H9 (cell line): ENCODE results near the gene BRCC3. TPM values are rescaled to one million over a fixed set of nuclear protein-coding genes. Genes with fewer than 3 reads are reported as not detected.

ENCODE experiments used
- DNase-seq: peaks from one replicate; pipeline ENCODE4 v3.0.0-alpha.2; 2017
- H2AFZ ChIP-seq: one replicate; pipeline ENCODE4 v1.6.1; 2013; ENCODE audit warnings: mild to moderate bottlenecking, low read length, control low read depth, moderate library complexity
- H2AK5ac ChIP-seq: 2 replicates; pipeline ENCODE4 v1.6.1; 2013; ENCODE audit warnings: low read length, control low read depth, mixed read lengths; ENCODE audit not compliant: insufficient read length
- H2BK120ac ChIP-seq: one replicate; pipeline ENCODE4 v1.6.1; 2013; ENCODE audit warnings: low read depth, mild to moderate bottlenecking, low read length, control low read depth, inconsistent platforms; ENCODE audit not compliant: poor library complexity, severe bottlenecking
- H2BK12ac ChIP-seq: 2 replicates; pipeline ENCODE4 v1.6.1; 2013; ENCODE audit warnings: low read length, control low read depth, mixed read lengths, low read depth; ENCODE audit not compliant: insufficient read length
- H2BK15ac ChIP-seq: 2 replicates; pipeline ENCODE4 v1.6.1; 2013; ENCODE audit warnings: low read depth, low read length, control low read depth
- H2BK20ac ChIP-seq: one replicate; pipeline ENCODE4 v1.6.1; 2013; ENCODE audit warnings: low read depth, mild to moderate bottlenecking, low read length, control low read depth, inconsistent platforms; ENCODE audit not compliant: poor library complexity, severe bottlenecking
- H2BK5ac ChIP-seq: 2 replicates; pipeline ENCODE4 v1.6.1; 2013; ENCODE audit warnings: low read length, control low read depth, mixed read lengths; ENCODE audit not compliant: insufficient read length
- H3K14ac ChIP-seq: 2 replicates; pipeline ENCODE4 v1.6.1; 2013; ENCODE audit warnings: low read length, control low read depth; ENCODE audit not compliant: insufficient read depth
- H3K18ac ChIP-seq: 2 replicates; pipeline ENCODE4 v1.6.1; 2013; ENCODE audit warnings: low read depth, mild to moderate bottlenecking, mixed read lengths, low read length, control low read depth; ENCODE audit not compliant: insufficient read length
- H3K23ac ChIP-seq: 2 replicates; pipeline ENCODE4 v1.6.1; 2013; ENCODE audit warnings: low read length, control low read depth, mixed read lengths, low read depth; ENCODE audit not compliant: insufficient read length
- H3K23me2 ChIP-seq: 2 replicates; pipeline ENCODE4 v1.6.1; 2013; ENCODE audit warnings: low read depth, mild to moderate bottlenecking, mixed read lengths, low read length, control low read depth; ENCODE audit not compliant: insufficient read length, poor library complexity, severe bottlenecking
- H3K27ac ChIP-seq: 2 replicates; pipeline ENCODE4 v1.5.1; 2013; ENCODE audit warnings: low read length, control low read depth, mixed read lengths, low read depth; ENCODE audit not compliant: insufficient read length
- H3K27me3 ChIP-seq: 2 replicates; pipeline ENCODE4 v1.6.1; 2013; ENCODE audit warnings: low read length, control low read depth, inconsistent platforms; ENCODE audit not compliant: insufficient read depth
- H3K4ac ChIP-seq: 2 replicates; pipeline ENCODE4 v1.6.1; 2013; ENCODE audit warnings: low read depth, mild to moderate bottlenecking, control low read depth, inconsistent platforms, low read length, moderate library complexity
- H3K4me1 ChIP-seq: 2 replicates; pipeline ENCODE4 v1.6.1; 2013; ENCODE audit warnings: low read length, control low read depth, inconsistent platforms; ENCODE audit not compliant: insufficient read depth
- H3K4me2 ChIP-seq: 2 replicates; pipeline ENCODE4 v1.6.1; 2013; ENCODE audit warnings: low read length, control low read depth, mixed read lengths; ENCODE audit not compliant: insufficient read length, insufficient read depth
- H3K56ac ChIP-seq: 2 replicates; pipeline ENCODE4 v1.6.1; 2013; ENCODE audit warnings: low read depth, mild to moderate bottlenecking, mixed read lengths, low read length, control low read depth; ENCODE audit not compliant: insufficient read length
- H3K79me1 ChIP-seq: 2 replicates; pipeline ENCODE4 v1.6.1; 2013; ENCODE audit warnings: low read depth, mild to moderate bottlenecking, moderate library complexity, low read length, control low read depth, inconsistent platforms; ENCODE audit not compliant: insufficient read depth, poor library complexity, severe bottlenecking
- H3K79me2 ChIP-seq: 2 replicates; pipeline ENCODE4 v1.6.1; 2013; ENCODE audit warnings: low read length, control low read depth, inconsistent platforms; ENCODE audit not compliant: insufficient read depth
- H3K9ac ChIP-seq: 2 replicates; pipeline ENCODE4 v1.6.1; 2013; ENCODE audit warnings: low read length, control low read depth, mixed read lengths; ENCODE audit not compliant: insufficient read length; ENCODE audit errors: extremely low read depth
- H3K9me3 ChIP-seq: one replicate; pipeline ENCODE4 v1.6.1; 2013; ENCODE audit warnings: low read depth, low read length, inconsistent platforms; ENCODE audit not compliant: control insufficient read depth
- H3T11ph ChIP-seq: one replicate; pipeline ENCODE4 v1.6.1; 2013; ENCODE audit warnings: mild to moderate bottlenecking, low read length, control low read depth, inconsistent platforms
- H4K20me1 ChIP-seq: one replicate; pipeline ENCODE4 v1.6.1; 2013; ENCODE audit not compliant: control insufficient read depth, insufficient read length, insufficient read depth
- H4K5ac ChIP-seq: 2 replicates; pipeline ENCODE4 v1.6.1; 2013; ENCODE audit warnings: low read depth, mild to moderate bottlenecking, mixed read lengths, low read length, control low read depth; ENCODE audit not compliant: insufficient read length
- H4K8ac ChIP-seq: replicated peaks from 2 replicates; pipeline ENCODE4 v1.6.1; 2013; ENCODE audit warnings: low read length, control low read depth, mixed read lengths, low read depth; ENCODE audit not compliant: insufficient read length
- H4K91ac ChIP-seq: 2 replicates; pipeline ENCODE4 v1.6.1; 2013; ENCODE audit warnings: low read depth, mild to moderate bottlenecking, moderate library complexity, mixed read lengths, low read length, control low read depth; ENCODE audit not compliant: insufficient read length
- H3K27ac Mint-ChIP-seq, 3 experiments: 2 replicates in 2 of 3; 3 replicates in 1 of 3; pipeline ENCODE4 v1.8.0; 2020 to 2021; ENCODE audit warnings: mixed read lengths in 3 of 3, mild to moderate bottlenecking in 1 of 3, moderate library complexity in 1 of 3
- H3K27me3 Mint-ChIP-seq: 2 replicates; pipeline ENCODE4 v1.8.0; 2021; ENCODE audit warnings: low read depth, mild to moderate bottlenecking, moderate library complexity, mixed read lengths
- H3K36me3 Mint-ChIP-seq, 3 experiments: 2 replicates in 2 of 3; 3 replicates in 1 of 3; pipeline ENCODE4 v1.8.0; 2020 to 2021; ENCODE audit warnings: low read depth in 3 of 3, mixed read lengths in 3 of 3; ENCODE audit not compliant: insufficient read depth in 1 of 3
- H3K4me1 Mint-ChIP-seq, 2 experiments: 2 replicates each; pipeline ENCODE4 v1.8.0; 2020; ENCODE audit warnings: mixed read lengths in 2 of 2
- H3K4me3 Mint-ChIP-seq, 2 experiments: 2 replicates in 1 of 2; 3 replicates in 1 of 2; pipeline ENCODE4 v1.8.0; 2020 to 2021; ENCODE audit warnings: mild to moderate bottlenecking in 2 of 2, mixed read lengths in 2 of 2, moderate library complexity in 1 of 2
- H3K9me3 Mint-ChIP-seq, 2 experiments: 2 replicates in 1 of 2; 3 replicates in 1 of 2; pipeline ENCODE4 v1.8.0; 2020; ENCODE audit warnings: mild to moderate bottlenecking in 2 of 2, mixed read lengths in 2 of 2, moderate library complexity in 1 of 2
- WGBS: extraction: QIAGEN DNeasy Blood & Tissue Kit; methylation state at CpG from one replicate; pipeline ENCODE4 v1.1.7; 2013; ENCODE audit warnings: missing lambda C conversion rate, low lambda C conversion rate, mixed read lengths; ENCODE audit not compliant: insufficient read length; ENCODE audit errors: extremely low coverage; 5-methylcytosine and 5-hydroxymethylcytosine counted together
- total RNA-seq: library from RNA; stranded (reverse); gene quantifications from 2 replicates; pipeline ENCODE4 v1.2.1, GENCODE V29; 2021
- TF ChIP-seq, protein P1 (sequence below): fragments of 200-600 bp; sonication (generic); conservative IDR thresholded peaks from 3 replicates; pipeline ENCODE4 v1.8.0; 2021; ENCODE audit warnings: antibody characterized with exemption, mild to moderate bottlenecking

Gene BRCC3
- total RNA-seq, 1 experiment from 2014 or later = 27.3 TPM

- H3K27ac Mint-ChIP-seq = no peak overlapping the region
- peak overlapping the region; percentile 78 to 80 for H3K4me3 Mint-ChIP-seq
- Histone ChIP-seq H3K9ac (peak overlapping the region; percentile 51), H2BK120ac (no peak overlapping the region), H3K4ac (no peak overlapping the region), H3K27ac (no peak overlapping the region), H3K27me3 (no peaks in the 10 kb centered on the region), H4K5ac (no peak overlapping the region), H4K8ac (no peak overlapping the region), H4K20me1 (no peaks in the 10 kb centered on the region), H2BK15ac (no peak overlapping the region), H3K4me1 (no peaks in the 10 kb centered on the region), H2BK12ac (no peak overlapping the region), H4K91ac (no peak overlapping the region), H2BK20ac (no peak overlapping the region), H2AK5ac (no peak overlapping the region), H3K4me2 (peak overlapping the region; percentile 88), H3K56ac (no peak overlapping the region), H3K23me2 (peaks cover 5% of the 10 kb centered on the region), H3K79me2 (no peaks in the 10 kb centered on the region), H3K9me3 (peaks cover 49% of the 10 kb centered on the region), H3T11ph (no peak overlapping the region), H3K18ac (no peak overlapping the region), H3K23ac (no peak overlapping the region), H2BK5ac (no peak overlapping the region), H3K14ac (no peak overlapping the region), H2AFZ (peak overlapping the region; percentile 59), H3K79me1 (no peaks in the 10 kb centered on the region)
- TF ChIP-seq, protein P1, sequence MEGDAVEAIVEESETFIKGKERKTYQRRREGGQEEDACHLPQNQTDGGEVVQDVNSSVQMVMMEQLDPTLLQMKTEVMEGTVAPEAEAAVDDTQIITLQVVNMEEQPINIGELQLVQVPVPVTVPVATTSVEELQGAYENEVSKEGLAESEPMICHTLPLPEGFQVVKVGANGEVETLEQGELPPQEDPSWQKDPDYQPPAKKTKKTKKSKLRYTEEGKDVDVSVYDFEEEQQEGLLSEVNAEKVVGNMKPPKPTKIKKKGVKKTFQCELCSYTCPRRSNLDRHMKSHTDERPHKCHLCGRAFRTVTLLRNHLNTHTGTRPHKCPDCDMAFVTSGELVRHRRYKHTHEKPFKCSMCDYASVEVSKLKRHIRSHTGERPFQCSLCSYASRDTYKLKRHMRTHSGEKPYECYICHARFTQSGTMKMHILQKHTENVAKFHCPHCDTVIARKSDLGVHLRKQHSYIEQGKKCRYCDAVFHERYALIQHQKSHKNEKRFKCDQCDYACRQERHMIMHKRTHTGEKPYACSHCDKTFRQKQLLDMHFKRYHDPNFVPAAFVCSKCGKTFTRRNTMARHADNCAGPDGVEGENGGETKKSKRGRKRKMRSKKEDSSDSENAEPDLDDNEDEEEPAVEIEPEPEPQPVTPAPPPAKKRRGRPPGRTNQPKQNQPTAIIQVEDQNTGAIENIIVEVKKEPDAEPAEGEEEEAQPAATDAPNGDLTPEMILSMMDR = no peak
- H3K36me3 Mint-ChIP-seq = peaks cover 18 to 21% (median 20%) of the 10 kb centered on the region in 3 experiments
- H3K27me3 Mint-ChIP-seq = no peaks in the 10 kb centered on the region
- DNase-seq = no peak
- peaks cover 8 to 15% of the 10 kb centered on the region in 2 experiments; a peak in 2 of 4 replicates for H3K4me1 Mint-ChIP-seq
- no CpG with 5 or more reads among the region's 12 CpGs for WGBS
- peaks cover 65 to 66% of the 10 kb centered on the region in 2 experiments for H3K9me3 Mint-ChIP-seq
These were observed 1.3 kb upstream of the BRCC3 start for GRCh38 chrX:155070038-155070437.
